HUES6 (cell line): Measurements from ENCODE around the gene TOX2.

Experiments
- H3K27ac ChIP-seq: 2 replicates; pipeline ENCODE4 v1.7.0; 2013; ENCODE audit warnings: low read depth, mild to moderate bottlenecking, low read length, inconsistent platforms
- H3K27me3 ChIP-seq: 2 replicates; pipeline ENCODE4 v1.6.1; 2013; ENCODE audit warnings: low read length; ENCODE audit not compliant: control insufficient read depth, insufficient read depth
- H3K36me3 ChIP-seq: 2 replicates; pipeline ENCODE4 v1.6.1; 2013; ENCODE audit warnings: low read length; ENCODE audit not compliant: control insufficient read depth, insufficient read depth
- H3K4me1 ChIP-seq: 2 replicates; pipeline ENCODE4 v1.6.1; 2013; ENCODE audit warnings: low read length; ENCODE audit not compliant: control insufficient read depth, insufficient read depth
- H3K4me3 ChIP-seq: 2 replicates; pipeline ENCODE4 v1.5.1; 2013; ENCODE audit warnings: low read depth, low read length
- H3K9ac ChIP-seq: one replicate; pipeline ENCODE4 v1.6.1; 2013; ENCODE audit warnings: mild to moderate bottlenecking, low read length
- H3K9me3 ChIP-seq: 2 replicates; pipeline ENCODE4 v1.6.1; 2013; ENCODE audit warnings: low read depth, low read length; ENCODE audit not compliant: control insufficient read depth, insufficient read depth

TOX2 gene

DNA sequence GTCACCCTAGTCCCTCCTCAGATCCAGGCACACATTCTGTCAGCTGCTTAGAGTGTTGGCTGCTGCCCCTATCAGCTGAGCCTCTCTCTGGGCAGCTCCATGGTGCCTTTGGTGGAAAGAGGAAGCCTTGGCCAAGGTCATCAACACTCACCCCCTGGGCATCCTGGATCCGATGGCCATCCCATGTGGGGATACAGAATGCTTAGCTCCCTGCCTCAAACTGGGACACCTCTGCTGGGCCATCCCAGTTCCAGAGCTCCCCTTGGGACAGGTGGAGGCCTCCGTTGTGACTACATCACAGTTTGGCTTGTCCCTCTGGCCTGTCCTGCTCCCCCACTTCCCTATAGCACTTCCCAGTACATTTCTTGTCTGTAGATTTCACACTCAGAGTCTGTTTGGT, 45.6 kb downstream of the TOX2 start:
- H3K27me3 ChIP-seq: no peaks in the 10 kb centered on the region; the same call in 1 of the 2 replicates
- H3K4me1 ChIP-seq: peaks cover 53% of the 10 kb centered on the region
- no peak overlapping the region for H3K27ac ChIP-seq
- H3K4me3 ChIP-seq: no peak overlapping the region
- H3K9me3 ChIP-seq: no peaks in the 10 kb centered on the region
- H3K36me3 ChIP-seq: no peaks in the 10 kb centered on the region
- no peak overlapping the region for H3K9ac ChIP-seq

- no peak overlapping the region for H3K27ac ChIP-seq
- no peak overlapping the region for H3K9ac ChIP-seq
- H3K9me3 ChIP-seq: no peaks in the 10 kb centered on the region
- H3K4me3 ChIP-seq: no peak overlapping the region
- H3K4me1 ChIP-seq: peaks cover 44% of the 10 kb centered on the region
- H3K36me3 ChIP-seq: no peaks in the 10 kb centered on the region
- H3K27me3 ChIP-seq: no peaks in the 10 kb centered on the region; the same call in 1 of the 2 replicates
These were observed 46.5 kb downstream of the TOX2 start for GRCh38 chr20:43961116-43961515.

DNA sequence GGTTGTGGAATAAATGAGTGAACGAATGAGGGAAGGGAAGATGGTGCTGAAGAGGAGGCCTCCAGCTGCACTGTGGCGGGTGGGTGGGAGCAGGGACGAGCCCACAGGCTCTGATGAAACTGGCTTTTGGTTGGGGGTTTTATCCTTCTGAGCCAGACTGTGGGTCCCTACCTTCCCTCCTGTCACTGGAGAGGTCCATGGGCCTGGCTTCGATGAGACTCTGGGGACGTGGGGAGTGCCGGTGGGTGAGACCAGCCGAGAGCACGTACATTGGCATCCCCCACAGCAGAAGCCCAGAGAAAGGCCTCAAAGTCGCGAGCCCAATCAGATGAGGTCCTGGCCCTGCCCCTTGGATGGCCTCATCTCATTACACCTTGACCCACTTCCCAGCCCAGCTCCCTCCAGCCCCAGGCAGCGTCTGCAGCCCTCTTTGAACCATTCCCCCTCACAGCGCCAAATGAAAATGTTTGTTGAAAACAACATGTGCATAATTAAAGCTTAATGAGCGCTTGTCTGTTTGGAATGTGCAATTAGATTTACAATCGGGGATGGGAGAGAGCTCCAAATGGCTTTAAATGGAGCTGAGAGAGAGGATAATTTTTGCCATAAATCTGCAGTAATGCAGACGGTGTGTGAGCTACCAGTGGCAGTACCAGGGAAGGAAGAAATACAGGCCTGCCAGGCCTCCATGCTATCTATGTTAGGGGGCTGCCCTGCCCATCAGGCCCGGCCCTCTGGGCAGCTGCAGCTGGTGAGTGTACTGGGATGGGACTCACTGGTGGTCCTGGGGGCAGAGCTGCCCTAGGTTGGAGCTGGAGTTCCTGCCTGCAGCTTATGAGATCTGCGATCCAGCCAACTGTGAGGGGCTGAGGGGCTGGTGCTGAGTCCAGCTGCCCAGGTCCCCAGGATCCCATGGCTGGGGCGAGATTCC, 47.2 kb downstream of the TOX2 start:
- Histone ChIP-seq H3K27ac (no peak overlapping the region), H3K4me3 (no peak overlapping the region), H3K9ac (peak overlapping the region; percentile 5), H3K27me3 (no peaks in the 10 kb centered on the region; the same call in 1 of the 2 replicates), H3K9me3 (no peaks in the 10 kb centered on the region), H3K36me3 (no peaks in the 10 kb centered on the region), H3K4me1 (peaks cover 44% of the 10 kb centered on the region)

DNA sequence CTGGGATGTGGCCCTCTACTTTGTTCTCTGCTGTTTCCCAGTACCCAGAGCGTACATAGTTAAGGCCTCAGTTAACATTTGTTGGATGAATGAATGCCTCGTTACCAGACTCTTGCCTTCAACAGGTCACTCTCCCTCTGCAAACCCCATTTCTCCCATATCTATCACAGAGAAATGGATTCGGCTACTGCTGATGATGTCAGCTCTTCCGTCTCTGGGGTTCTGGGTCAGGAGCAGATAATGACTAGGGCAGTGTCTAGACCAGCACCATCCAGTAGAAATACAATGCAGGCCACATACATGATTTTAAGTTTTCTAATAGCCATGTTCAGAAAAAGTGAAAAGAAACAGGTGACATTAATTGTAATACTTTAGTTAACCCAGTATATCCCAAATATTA, 47.9 kb downstream of the TOX2 start:
- Histone ChIP-seq H3K9ac (no peak overlapping the region), H3K9me3 (no peaks in the 10 kb centered on the region), H3K36me3 (no peaks in the 10 kb centered on the region), H3K27ac (no peak overlapping the region), H3K4me1 (peaks cover 44% of the 10 kb centered on the region), H3K4me3 (no peak overlapping the region), H3K27me3 (no peaks in the 10 kb centered on the region; the same call in 1 of the 2 replicates)

DNA sequence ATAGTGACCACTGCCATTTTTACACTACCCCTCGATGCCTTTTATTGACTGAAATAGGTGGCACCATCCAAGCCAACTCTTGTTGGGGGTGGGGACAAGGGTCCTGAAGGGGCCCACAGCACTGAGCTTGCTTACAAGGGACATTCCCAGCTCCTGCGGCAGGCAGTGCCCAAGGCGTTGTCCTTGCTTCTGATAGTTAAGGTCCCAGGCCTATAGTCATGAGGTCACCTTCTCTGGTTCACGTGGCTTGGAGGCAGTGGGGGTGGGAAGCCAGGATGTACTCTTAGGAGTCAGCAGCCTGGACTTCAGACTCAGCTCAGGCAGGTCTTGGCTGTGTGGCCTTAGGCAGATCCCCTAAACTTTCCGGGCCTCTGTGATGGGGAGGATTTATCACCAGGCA, 48.6 kb downstream of the TOX2 start:
- peaks cover 46% of the 10 kb centered on the region for H3K4me1 ChIP-seq
- no peak overlapping the region for H3K27ac ChIP-seq
- H3K9me3 ChIP-seq: no peaks in the 10 kb centered on the region
- no peaks in the 10 kb centered on the region for H3K36me3 ChIP-seq
- no peak overlapping the region for H3K9ac ChIP-seq
- H3K27me3 ChIP-seq: no peaks in the 10 kb centered on the region; the same call in 1 of the 2 replicates
- no peak overlapping the region for H3K4me3 ChIP-seq

DNA sequence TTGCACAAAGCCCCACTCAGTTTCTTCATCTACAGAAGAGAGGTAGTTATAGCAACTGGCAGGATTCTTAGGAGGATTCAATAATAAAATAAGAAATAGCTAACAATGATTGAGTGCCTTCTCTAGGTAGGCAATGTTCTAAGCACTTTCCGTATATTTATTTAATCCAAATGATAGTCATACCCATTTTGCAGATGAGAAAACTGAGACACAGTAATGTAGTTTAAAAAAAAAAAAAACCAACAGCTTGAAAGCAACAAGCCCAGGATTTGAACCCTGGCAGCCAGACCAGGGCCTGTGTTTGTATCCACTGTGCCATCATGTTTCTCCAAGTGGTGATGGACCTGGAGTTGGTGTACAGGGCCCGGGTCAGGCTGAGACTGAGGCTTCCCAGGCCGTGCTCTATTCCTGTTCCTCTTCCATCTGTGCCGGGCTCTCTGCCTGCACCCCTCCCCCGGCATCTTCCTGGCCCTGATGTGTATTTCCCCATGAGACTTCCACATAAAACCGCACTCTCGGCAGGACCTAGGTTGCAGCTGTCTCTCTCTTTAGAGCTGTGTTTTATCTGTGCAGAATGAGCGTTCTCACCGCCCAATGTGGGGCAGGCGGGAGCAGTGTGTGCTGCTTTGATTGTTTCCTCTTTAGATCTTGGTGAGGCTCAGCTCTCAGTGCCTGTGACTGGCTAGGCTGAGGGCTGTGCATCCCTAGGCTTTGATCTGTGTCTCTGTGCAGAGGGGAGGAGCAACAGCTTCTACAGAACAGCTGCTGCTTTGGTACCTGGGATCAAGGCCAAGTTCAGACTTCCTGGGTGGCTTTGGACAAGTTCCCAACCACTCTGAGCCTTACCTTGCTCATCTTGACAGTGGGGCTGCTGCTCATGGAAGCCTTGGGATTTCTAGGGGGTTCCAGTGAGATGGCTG, 49.5 kb downstream of the TOX2 start:
- H3K4me1 ChIP-seq: peaks cover 54% of the 10 kb centered on the region
- H3K9ac ChIP-seq: no peak overlapping the region
- H3K4me3 ChIP-seq: no peak overlapping the region
- no peaks in the 10 kb centered on the region; the same call in 1 of the 2 replicates for H3K27me3 ChIP-seq
- H3K9me3 ChIP-seq: no peaks in the 10 kb centered on the region
- H3K36me3 ChIP-seq: no peaks in the 10 kb centered on the region
- H3K27ac ChIP-seq: no peak overlapping the region

- H3K9me3 ChIP-seq: no peaks in the 10 kb centered on the region
- no peaks in the 10 kb centered on the region for H3K27me3 ChIP-seq
- H3K9ac ChIP-seq: no peak overlapping the region
- peaks cover 16% of the 10 kb centered on the region for H3K4me1 ChIP-seq
- H3K36me3 ChIP-seq: no peaks in the 10 kb centered on the region
- H3K4me3 ChIP-seq: no peak overlapping the region
- no peak overlapping the region for H3K27ac ChIP-seq
These were observed 53.8 kb downstream of the TOX2 start for GRCh38 chr20:43968341-43969000.

DNA sequence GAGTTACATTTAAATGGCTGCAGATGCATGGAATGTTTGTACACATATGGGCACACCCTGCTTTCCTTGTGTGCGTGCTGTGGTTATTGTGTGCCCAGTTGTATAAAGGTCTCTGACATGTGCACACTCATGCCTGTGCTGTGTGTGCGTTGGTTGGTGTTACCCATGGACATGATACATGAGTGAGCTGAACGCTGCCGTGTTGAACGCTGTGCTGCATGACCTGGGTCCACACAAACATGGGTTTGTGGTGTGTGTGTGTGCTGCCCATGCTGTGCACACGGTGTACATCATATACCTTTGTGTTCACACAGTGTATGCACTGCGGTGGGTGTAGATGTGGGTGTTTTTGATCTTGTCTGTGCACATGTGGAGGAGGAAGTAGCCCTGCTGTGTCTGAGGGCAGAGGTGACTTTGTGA, 54.4 kb downstream of the TOX2 start:
- Histone ChIP-seq H3K36me3 (no peaks in the 10 kb centered on the region), H3K9me3 (no peaks in the 10 kb centered on the region), H3K4me1 (peaks cover 15% of the 10 kb centered on the region), H3K9ac (no peak overlapping the region), H3K4me3 (no peak overlapping the region), H3K27me3 (no peaks in the 10 kb centered on the region), H3K27ac (no peak overlapping the region)

GRCh38 chr20:43969501-43970182, 55.0 kb downstream of the TOX2 start:
- Histone ChIP-seq H3K4me3 (no peak overlapping the region), H3K9me3 (no peaks in the 10 kb centered on the region), H3K36me3 (no peaks in the 10 kb centered on the region), H3K27me3 (no peaks in the 10 kb centered on the region), H3K27ac (no peak overlapping the region), H3K4me1 (peaks cover 10% of the 10 kb centered on the region), H3K9ac (no peak overlapping the region)

GRCh38 chr20:43971267-43971666, 56.6 kb downstream of the TOX2 start:
- Histone ChIP-seq H3K9me3 (no peaks in the 10 kb centered on the region), H3K36me3 (no peaks in the 10 kb centered on the region), H3K4me3 (no peak overlapping the region), H3K9ac (no peak overlapping the region), H3K4me1 (peaks cover 10% of the 10 kb centered on the region), H3K27me3 (no peaks in the 10 kb centered on the region), H3K27ac (no peak overlapping the region)
